Pancreas (tissue), 10 donors: ENCODE data around the gene FBXO48. TPM values are rescaled to one million over a fixed set of nuclear protein-coding genes. Genes with fewer than 3 reads are reported as not detected.

Experiments used
- ATAC-seq, 4 donors: fragments of 200-7000 bp; cut with Tn5 transposase; one replicate each; pipeline versions ENCODE4 v1.8.0 to v1.9.1; 2020; ENCODE audit warnings: mild to moderate bottlenecking in 4 of 4, moderate library complexity in 4 of 4
- DNase-seq, 6 donors: peaks; one replicate each; pipeline ENCODE4 v3.0.0-alpha.2; 2020
- FAIRE-seq: peaks from 2 replicates; lab custom pipeline; 2012; peaks lifted over from hg19 to GRCh38; lab: Jason Lieb, UNC
- H3K27ac ChIP-seq, 4 donors: fragments of 200-600 bp; sonication (generic); 1 replicate in 3 of 4; 2 replicates in 1 of 4; pipeline versions ENCODE4 v1.5.0 to v1.8.0; 2020
- H3K27me3 ChIP-seq, 4 donors: fragments of 200-600 bp; one replicate each; pipeline ENCODE4 v1.8.0; 2021
- H3K36me3 ChIP-seq, 3 donors: fragments of 200-600 bp; sonication (generic) in 1 of 3; one replicate each; pipeline versions ENCODE4 v1.5.0 to v1.8.0; 2020 to 2021
- H3K4me1 ChIP-seq, 3 donors: fragments of 200-600 bp; one replicate each; pipeline ENCODE4 v1.8.0; 2021
- H3K4me3 ChIP-seq, 4 donors: fragments of 200-600 bp; sonication (generic) in 2 of 4; one replicate each; pipeline versions ENCODE4 v1.5.0 to v1.8.0; 2020 to 2021
- H3K9me3 ChIP-seq, 4 donors: fragments of 200-600 bp; one replicate each; pipeline ENCODE4 v1.8.0; 2021
- WGBS, 2 donors: extraction: QIAGEN DNeasy Blood & Tissue Kit; methylation state at CpG; one replicate each; pipeline ENCODE4 v1.1.7; 2013; 5-methylcytosine and 5-hydroxymethylcytosine counted together
- intact Hi-C, 3 donors: fragments of 100-400 bp; cut with DNase I; formaldehyde crosslinking; loops; one replicate each; pipeline versions ENCODE4 v1.11.1 to v1.14.2; 2022
- polyA plus RNA-seq, 2 donors: library from polyadenylated mRNA; stranded (reverse); fragments of 200-250 nt; gene quantifications; one replicate each; pipeline ENCODE4 v1.2.3, GENCODE V29; 2013
- total RNA-seq, 6 donors: library from RNA; stranded (reverse); fragmentation: NEBNext Ultra II Directional in 4 of 6; extraction: Animal tissue kit (Norgen Biotek cat#: 25700) in 4 of 6; gene quantifications; one replicate each; pipeline versions ENCODE4 v1.2.1 to v1.2.4, GENCODE V29; 2021 to 2023
- TF ChIP-seq, protein P1 (sequence below), 4 donors: fragments of 200-600 bp; sonication (generic) in 3 of 4; IDR thresholded peaks; one replicate each; pipeline versions ENCODE4 v1.5.0 to v1.8.0; 2021; ENCODE audit warnings: antibody characterized with exemption in 4 of 4
- donor health status: healthy with polysubstance abuse.
- donor health status: DM: no; HTN: no; CAD: no; lungs with moderate emphysema.
- donor health status: DM: no; HTN: no; CAD: no.
- donor health status: control.
- donor health status: control.
- donor health status: Bipolar disorder and iron deficiency.
- donor health status: DM: yes; HTN: yes; CAD: no.
- donor health status: DM: no; HTN: no; CAD: no.
- donor health status: DM: no; HTN: no; CAD: no.
- donor health status: DM: yes; HTN: yes; CAD: no.

The FBXO48 gene
- total and polyA plus RNA-seq, 8 donors, result 0.46 to 1.1 (median 0.70) TPM

DNA sequence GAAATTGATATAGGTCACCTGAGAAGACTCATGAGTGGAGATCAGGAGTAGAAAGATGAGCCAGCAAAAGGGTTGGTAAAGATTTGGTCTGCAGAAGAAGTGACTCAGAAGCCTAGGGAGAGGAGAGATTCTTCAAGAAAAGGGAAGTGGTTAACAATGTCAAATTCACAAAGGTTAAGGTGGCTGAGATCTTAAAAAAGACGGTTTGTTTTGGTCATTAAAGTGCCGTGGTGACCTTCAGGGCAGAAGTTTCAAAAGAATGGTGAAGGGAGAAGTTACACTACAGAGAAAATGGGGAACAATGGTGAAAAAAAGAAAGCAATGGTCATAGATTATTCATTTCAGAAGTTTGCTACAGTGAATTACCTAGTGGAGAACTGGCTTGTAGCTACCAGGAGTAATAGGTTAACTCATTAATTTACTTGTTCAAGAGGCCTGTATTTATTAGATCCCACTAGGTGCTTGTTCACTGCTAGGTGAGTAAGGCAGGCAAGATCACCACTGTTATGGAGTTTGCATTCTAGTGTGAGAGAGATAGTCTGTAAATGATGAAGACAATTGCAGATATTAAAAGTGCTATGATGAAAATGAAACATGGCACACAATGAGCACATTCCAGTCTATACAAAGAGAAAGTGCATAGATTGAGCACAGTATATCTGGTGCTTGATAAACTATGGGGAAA is 43.0 kb downstream of the FBXO48 start:
- ATAC-seq, result no peak
- FAIRE-seq, result no peak
- TF ChIP-seq, protein P1, sequence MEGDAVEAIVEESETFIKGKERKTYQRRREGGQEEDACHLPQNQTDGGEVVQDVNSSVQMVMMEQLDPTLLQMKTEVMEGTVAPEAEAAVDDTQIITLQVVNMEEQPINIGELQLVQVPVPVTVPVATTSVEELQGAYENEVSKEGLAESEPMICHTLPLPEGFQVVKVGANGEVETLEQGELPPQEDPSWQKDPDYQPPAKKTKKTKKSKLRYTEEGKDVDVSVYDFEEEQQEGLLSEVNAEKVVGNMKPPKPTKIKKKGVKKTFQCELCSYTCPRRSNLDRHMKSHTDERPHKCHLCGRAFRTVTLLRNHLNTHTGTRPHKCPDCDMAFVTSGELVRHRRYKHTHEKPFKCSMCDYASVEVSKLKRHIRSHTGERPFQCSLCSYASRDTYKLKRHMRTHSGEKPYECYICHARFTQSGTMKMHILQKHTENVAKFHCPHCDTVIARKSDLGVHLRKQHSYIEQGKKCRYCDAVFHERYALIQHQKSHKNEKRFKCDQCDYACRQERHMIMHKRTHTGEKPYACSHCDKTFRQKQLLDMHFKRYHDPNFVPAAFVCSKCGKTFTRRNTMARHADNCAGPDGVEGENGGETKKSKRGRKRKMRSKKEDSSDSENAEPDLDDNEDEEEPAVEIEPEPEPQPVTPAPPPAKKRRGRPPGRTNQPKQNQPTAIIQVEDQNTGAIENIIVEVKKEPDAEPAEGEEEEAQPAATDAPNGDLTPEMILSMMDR (IDR thresholded peaks at IDR 0.05), result no peak
- intact Hi-C loops, result no loop called here
- no peaks in the 10 kb centered on the region for H3K27me3 ChIP-seq
- no peak overlapping the region for H3K4me3 ChIP-seq
- no peak for DNase-seq
- peaks cover 0 to 2% (median 0%) of the 10 kb centered on the region in 3 donors for H3K4me1 ChIP-seq
- H3K9me3 ChIP-seq, result no peaks in the 10 kb centered on the region
- H3K36me3 ChIP-seq, result no peaks in the 10 kb centered on the region
- no peak overlapping the region for H3K27ac ChIP-seq
- WGBS, 2 donors, result 28 to 42% methylated on average over 2 of the region's 2 CpGs

DNA sequence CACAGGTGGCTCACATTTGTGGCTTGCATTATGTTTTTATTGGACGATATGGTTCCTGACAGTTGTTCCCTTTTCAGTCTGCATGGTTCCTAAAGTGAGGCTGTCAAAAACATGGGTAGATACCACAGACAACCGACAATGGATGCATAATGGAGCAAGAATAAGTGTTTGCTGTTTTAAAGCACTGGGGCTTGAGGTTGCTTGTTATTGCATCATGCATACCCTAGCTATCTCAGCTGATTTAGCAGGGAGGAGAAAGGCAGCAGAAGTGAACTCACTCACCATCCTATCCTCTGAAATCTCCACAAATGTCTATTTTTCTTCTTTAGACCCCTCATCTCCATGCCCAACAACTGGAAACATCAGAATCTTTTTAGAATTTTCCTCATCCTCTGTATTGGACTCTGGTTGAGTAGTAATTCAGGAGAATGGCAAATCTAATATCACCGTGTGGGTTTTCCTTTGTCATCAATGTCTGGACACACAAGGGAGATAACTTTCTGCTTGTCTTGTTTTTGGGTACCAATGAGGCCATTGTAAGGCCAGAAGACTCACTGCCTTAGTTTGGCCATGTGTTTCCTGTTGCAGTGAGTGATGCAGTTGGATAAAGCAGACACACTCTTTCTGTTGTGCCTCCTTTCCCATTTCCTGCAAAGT is 46.7 kb downstream of the FBXO48 start:
- H3K9me3 ChIP-seq, result no peaks in the 10 kb centered on the region
- no peak for FAIRE-seq
- WGBS, 2 donors, result 67 to 76% methylated on average over 3 of the region's 3 CpGs
- H3K4me1 ChIP-seq, result no peaks in the 10 kb centered on the region
- H3K27ac ChIP-seq, result no peak overlapping the region
- no peak for ATAC-seq
- H3K4me3 ChIP-seq, result no peak overlapping the region
- no peak for DNase-seq
- intact Hi-C loops, result no loop called here
- H3K36me3 ChIP-seq, result no peaks in the 10 kb centered on the region
- no peaks in the 10 kb centered on the region for H3K27me3 ChIP-seq
- TF ChIP-seq, protein P1 (IDR thresholded peaks at IDR 0.05), result no peak

DNA sequence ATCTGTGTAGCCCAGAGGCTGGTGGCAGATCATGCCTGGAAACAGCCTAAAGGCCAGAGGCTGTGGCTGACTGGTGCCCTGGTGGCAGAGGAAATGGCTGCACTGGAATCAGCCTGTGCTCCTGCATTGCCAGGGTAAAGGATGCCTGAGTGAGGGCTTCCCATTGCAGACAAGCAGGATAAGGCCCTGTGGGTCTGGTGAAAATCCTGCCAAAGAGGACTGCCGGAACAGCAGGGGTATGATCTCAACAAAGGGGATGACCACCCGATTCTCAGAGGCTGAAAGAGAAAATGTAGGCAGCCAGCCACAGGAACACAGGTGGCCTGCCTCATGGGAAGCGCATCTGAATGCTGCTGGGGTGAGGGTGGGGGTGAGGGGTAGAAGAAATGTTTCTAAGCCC is 48.2 kb downstream of the FBXO48 start:
- Histone ChIP-seq H3K4me1 (no peaks in the 10 kb centered on the region), H3K36me3 (no peaks in the 10 kb centered on the region), H3K27ac (no peak overlapping the region), H3K27me3 (no peaks in the 10 kb centered on the region), H3K4me3 (no peak overlapping the region), H3K9me3 (no peaks in the 10 kb centered on the region)
- FAIRE-seq (no peak), DNase-seq (no peak), ATAC-seq (no peak)
- TF ChIP-seq, protein P1 (IDR thresholded peaks at IDR 0.05), result no peak
- WGBS, 2 donors, result 87 to 88% methylated on average over 3 of the region's 3 CpGs
- intact Hi-C loops, result no loop called here

DNA sequence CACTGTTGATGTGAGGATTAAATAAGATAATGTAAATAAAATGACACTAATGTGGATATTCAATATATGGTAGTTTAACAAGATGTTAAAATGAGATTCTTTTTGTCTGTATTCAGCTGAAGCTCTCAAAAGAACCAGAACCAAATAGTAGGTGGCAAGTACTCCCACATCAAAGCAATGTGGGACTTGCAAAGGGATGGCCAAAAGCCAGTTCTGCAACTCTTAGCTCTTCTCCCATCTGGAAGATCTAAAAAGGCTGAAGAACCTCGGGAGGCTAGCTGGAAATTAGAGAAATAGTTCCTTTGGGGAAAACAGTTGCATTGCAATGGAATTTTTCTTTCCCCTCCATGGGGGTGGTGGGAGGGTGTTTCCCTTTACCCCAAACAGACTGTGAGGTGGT is 48.7 kb downstream of the FBXO48 start:
- FAIRE-seq, result no peak
- no peak for DNase-seq
- ATAC-seq, result no peak
- no peaks in the 10 kb centered on the region for H3K36me3 ChIP-seq
- WGBS, 2 donors, result 46 to 70% methylated on average over 1 of the region's 1 CpG
- intact Hi-C loops, result no loop called here
- H3K27me3 ChIP-seq, result no peaks in the 10 kb centered on the region
- no peak overlapping the region for H3K27ac ChIP-seq
- no peak overlapping the region for H3K4me3 ChIP-seq
- TF ChIP-seq, protein P1 (IDR thresholded peaks at IDR 0.05), result no peak
- no peaks in the 10 kb centered on the region for H3K4me1 ChIP-seq
- no peaks in the 10 kb centered on the region for H3K9me3 ChIP-seq

DNA sequence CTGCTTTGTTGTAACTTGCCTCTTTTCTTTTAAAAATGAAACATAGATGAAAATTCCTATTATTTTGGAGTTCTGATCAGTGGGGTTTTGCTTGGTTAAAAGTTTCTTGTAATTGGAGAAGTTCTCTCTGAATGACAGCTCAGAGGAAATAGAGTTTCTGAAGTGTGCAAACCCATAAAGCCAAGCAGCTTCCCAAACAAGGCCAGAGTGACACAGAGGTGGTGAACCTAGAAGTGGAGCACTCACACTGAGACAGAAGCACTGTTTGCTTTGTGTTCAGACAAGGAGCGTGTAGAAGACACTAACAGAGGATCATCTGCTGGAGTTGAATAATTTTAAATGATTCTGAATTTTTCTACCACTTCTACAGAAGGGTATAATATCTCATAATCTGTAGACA is 49.2 kb downstream of the FBXO48 start:
- no peak for DNase-seq
- Histone ChIP-seq H3K27ac (no peak overlapping the region), H3K4me3 (no peak overlapping the region), H3K4me1 (no peaks in the 10 kb centered on the region), H3K9me3 (no peaks in the 10 kb centered on the region), H3K27me3 (no peaks in the 10 kb centered on the region), H3K36me3 (no peaks in the 10 kb centered on the region)
- intact Hi-C loops, result no loop called here
- WGBS, 2 donors, result 46 to 98% methylated on average over 1 of the region's 1 CpG
- TF ChIP-seq, protein P1 (IDR thresholded peaks at IDR 0.05), result no peak
- no peak for FAIRE-seq
- ATAC-seq, result no peak
